ENCODE measurements around the gene ICAM5.

- TF ChIP-seq EZH2 (IDR thresholded peaks at IDR 0.05) (peak; percentile 51), EZH2phosphoT487 (IDR thresholded peaks at IDR 0.05) (peak; percentile 12)
These were observed 3.3 kb downstream of the ICAM5 start for GRCh38 chr19:10292789-10293636.
